Endothelial cell of umbilical vein (primary cell): Measurements from ENCODE around the gene ADAMTSL3. TPM values are rescaled to one million over a fixed set of nuclear protein-coding genes. Genes with fewer than 3 reads are reported as not detected.

ENCODE experiments used
- BruUV-seq: library from RNA; stranded (reverse); fragments of 400-500 nt; replicated peaks from 2 replicates; lab custom pipeline; 2021; lab: Mats Ljungman, UMichigan
- CTCF ChIA-PET: fragments of 300-600, 350-600 bp; sonication (Branson Sonifier 250); formaldehyde crosslinking; loops from one replicate; lab custom pipeline; 2021; ENCODE audit warnings: antibody characterized with exemption, inconsistent platforms; lab: Charles Lee
- POLR2A ChIA-PET: fragments of 300-600, 350-600 bp; sonication (Branson Sonifier 250); formaldehyde crosslinking; loops from one replicate; lab custom pipeline; 2021; ENCODE audit warnings: antibody characterized with exemption, inconsistent platforms; lab: Charles Lee
- DNase-seq: peaks from one replicate; pipeline ENCODE4 v3.0.0-alpha.2; 2011; ENCODE audit warnings: low read depth, low spot score
- FAIRE-seq: peaks from 2 replicates; lab custom pipeline; 2011; peaks lifted over from hg19 to GRCh38; lab: Jason Lieb, UNC
- H2AFZ ChIP-seq: 2 replicates; pipeline ENCODE4 v1.6.0; 2012; ENCODE audit warnings: low read depth, low read length, control low read depth, inconsistent platforms
- H3K27ac ChIP-seq: 2 replicates; pipeline ENCODE4 v1.5.1; 2011; ENCODE audit warnings: low read depth, mild to moderate bottlenecking, control low read depth, low read length, moderate library complexity; ENCODE audit not compliant: insufficient read depth
- H3K27me3 ChIP-seq, 2 experiments: 2 replicates each; pipeline versions ENCODE4 v1.6.0 to v1.6.1; 2011; ENCODE audit warnings: low read length in 2 of 2, mixed read lengths in 1 of 2; ENCODE audit not compliant: control insufficient read depth in 2 of 2, insufficient read depth in 2 of 2
- H3K36me3 ChIP-seq, 2 experiments: 2 replicates in 1 of 2; 3 replicates in 1 of 2; pipeline ENCODE4 v1.5.1; 2011; ENCODE audit warnings: low read length in 2 of 2, mild to moderate bottlenecking in 1 of 2, moderate library complexity in 1 of 2; ENCODE audit not compliant: control insufficient read depth in 2 of 2, insufficient read depth in 2 of 2; ENCODE audit errors: extremely low read depth in 1 of 2
- H3K4me1 ChIP-seq: 3 replicates; pipeline ENCODE4 v1.5.1; 2011; ENCODE audit warnings: mild to moderate bottlenecking, low read length; ENCODE audit not compliant: control insufficient read depth, insufficient read depth; ENCODE audit errors: extremely low read depth
- H3K4me2 ChIP-seq: 2 replicates; pipeline ENCODE4 v1.6.1; 2011; ENCODE audit warnings: low read length, control low read depth, mixed read lengths; ENCODE audit not compliant: insufficient read depth
- H3K4me3 ChIP-seq, 3 experiments: fragments of 200-600 bp in 1 of 3; sonication (generic), shearing (Covaris generic) in 1 of 3; replicated peaks in 1 of 3; 2 replicates each; pipeline ENCODE4 v1.5.1; 2011 to 2016; ENCODE audit warnings: control low read depth in 3 of 3, low read length in 3 of 3, mild to moderate bottlenecking in 2 of 3, inconsistent platforms in 1 of 3, low read depth in 1 of 3, moderate library complexity in 1 of 3; ENCODE audit not compliant: insufficient read depth in 1 of 3
- H3K79me2 ChIP-seq: 2 replicates; pipeline ENCODE4 v1.6.0; 2012; ENCODE audit warnings: low read length, inconsistent platforms; ENCODE audit not compliant: control insufficient read depth, insufficient read depth
- H3K9ac ChIP-seq: replicated peaks from 2 replicates; pipeline ENCODE3; 2011; ENCODE audit warnings: low read length, control low read depth; ENCODE audit not compliant: insufficient read depth; ENCODE audit errors: extremely low read depth
- H3K9me1 ChIP-seq: replicated peaks from 3 replicates; pipeline ENCODE4 v1.6.0; 2011; ENCODE audit warnings: mild to moderate bottlenecking, low read length; ENCODE audit not compliant: control insufficient read depth, insufficient read depth; ENCODE audit errors: extremely low read depth
- H3K9me3 ChIP-seq: replicated peaks from 2 replicates; pipeline ENCODE4 v1.5.1; 2012; ENCODE audit warnings: low read length, inconsistent platforms; ENCODE audit not compliant: control insufficient read depth, insufficient read depth
- H4K20me1 ChIP-seq: replicated peaks from 2 replicates; pipeline ENCODE3; 2011; ENCODE audit warnings: mild to moderate bottlenecking, low read length; ENCODE audit not compliant: control insufficient read depth, insufficient read depth; ENCODE audit errors: extremely low read depth
- EZH2 ChIP-seq: IDR thresholded peaks from 2 replicates; pipeline ENCODE4 v1.6.1; 2012; ENCODE audit warnings: borderline replicate concordance, low read depth, mild to moderate bottlenecking, moderate library complexity, low read length, inconsistent platforms; ENCODE audit not compliant: severe bottlenecking
- FOS ChIP-seq: IDR thresholded peaks from 2 replicates; pipeline ENCODE4 v1.6.1; 2011; ENCODE audit warnings: mild to moderate bottlenecking, low read length, moderate library complexity, borderline replicate concordance; ENCODE audit not compliant: insufficient read depth
- GATA2 ChIP-seq: IDR thresholded peaks from 2 replicates; pipeline ENCODE4 v1.7.0; 2011; ENCODE audit warnings: low read depth, mild to moderate bottlenecking, moderate library complexity, mixed read lengths, low read length; ENCODE audit not compliant: insufficient read length, insufficient read depth
- JUN ChIP-seq: IDR thresholded peaks from 2 replicates; pipeline ENCODE4 v1.6.1; 2011; ENCODE audit warnings: borderline replicate concordance, low read depth; ENCODE audit not compliant: insufficient read length, insufficient read depth
- MYC ChIP-seq: IDR thresholded peaks from one replicate; pipeline ENCODE4 v1.6.1; 2011; ENCODE audit warnings: mild to moderate bottlenecking, low read depth, low read length
- POLR2A ChIP-seq: IDR thresholded peaks from 2 replicates; pipeline ENCODE4 v1.6.1; 2012; ENCODE audit warnings: low read depth, mild to moderate bottlenecking, control low read depth, low read length
- POLR2AphosphoS5 ChIP-seq: IDR thresholded peaks from 2 replicates; pipeline ENCODE4 v1.6.1; 2012; ENCODE audit warnings: low read depth, mild to moderate bottlenecking, control low read depth, low read length, moderate library complexity; ENCODE audit not compliant: insufficient read depth
- dilution Hi-C: fragments of 300-500 bp; cut with MboI; formaldehyde crosslinking; loops from one replicate; pipeline ENCODE4 v1.15.0; 2019; ENCODE audit warnings: low sequenced_read_pairs; ENCODE audit not compliant: extremely low pct_ligation_motif_present
- intact Hi-C: fragments of 100-400 bp; cut with micrococcal nuclease; formaldehyde crosslinking; loops from one replicate; pipeline ENCODE4 v1.10.0; 2022
- polyA plus RNA-seq, 4 experiments: library from polyadenylated mRNA; depleted of rRNA in 3 of 4; stranded (reverse) in 3 of 4; unstranded in 1 of 4; fragments of >200 nt; gene quantifications; 2 replicates each; pipeline versions ENCODE4 v1.2.1 to v1.2.3, GENCODE V29; 2011 to 2012; ENCODE audit warnings: missing spikeins in 1 of 4
- total RNA-seq: library from RNA; stranded (reverse); gene quantifications from 2 replicates; pipeline ENCODE4 v1.2.3, GENCODE V29; 2021
- TF ChIP-seq, protein P1 (sequence below), 2 donors: IDR thresholded peaks; 1 replicate in 1 of 2; 2 replicates in 1 of 2; pipeline ENCODE4 v1.5.1; 2011; ENCODE audit warnings: low read length in 2 of 2, mild to moderate bottlenecking in 2 of 2, moderate library complexity in 2 of 2, control low read depth in 1 of 2, inconsistent platforms in 1 of 2, low read depth in 1 of 2; ENCODE audit not compliant: insufficient read depth in 1 of 2; ENCODE audit errors: extremely low read depth in 1 of 2
- TF ChIP-seq, protein P2 (sequence below): IDR thresholded peaks from 2 replicates; pipeline ENCODE4 v1.6.1; 2011; ENCODE audit not compliant: insufficient read depth, insufficient read length

Gene ADAMTSL3
- total and polyA plus RNA-seq, 2 donors (not counting 3 experiments of a cell fraction or from before 2014, with no cell fraction given): not detected

GRCh38 chr15:83971992-83972391, 318.1 kb downstream of the ADAMTSL3 start:
- CTCF ChIA-PET: no interaction called here
- POLR2A ChIA-PET: no interaction called here
- no peaks in the 10 kb centered on the region for H3K27me3 ChIP-seq
- no peaks in the 10 kb centered on the region for H3K4me1 ChIP-seq
- no peak overlapping the region for H3K27ac ChIP-seq
- H3K79me2 ChIP-seq: no peaks in the 10 kb centered on the region
- intact Hi-C loops (no loop called here), dilution Hi-C loops (no loop called here)
- no peak for FAIRE-seq
- no peak for DNase-seq
- TF ChIP-seq JUN (no peak), POLR2AphosphoS5 (no peak), POLR2A (no peak), EZH2 (no peak), MYC (no peak), GATA2 (no peak), FOS (no peak)
- TF ChIP-seq, protein P1, sequence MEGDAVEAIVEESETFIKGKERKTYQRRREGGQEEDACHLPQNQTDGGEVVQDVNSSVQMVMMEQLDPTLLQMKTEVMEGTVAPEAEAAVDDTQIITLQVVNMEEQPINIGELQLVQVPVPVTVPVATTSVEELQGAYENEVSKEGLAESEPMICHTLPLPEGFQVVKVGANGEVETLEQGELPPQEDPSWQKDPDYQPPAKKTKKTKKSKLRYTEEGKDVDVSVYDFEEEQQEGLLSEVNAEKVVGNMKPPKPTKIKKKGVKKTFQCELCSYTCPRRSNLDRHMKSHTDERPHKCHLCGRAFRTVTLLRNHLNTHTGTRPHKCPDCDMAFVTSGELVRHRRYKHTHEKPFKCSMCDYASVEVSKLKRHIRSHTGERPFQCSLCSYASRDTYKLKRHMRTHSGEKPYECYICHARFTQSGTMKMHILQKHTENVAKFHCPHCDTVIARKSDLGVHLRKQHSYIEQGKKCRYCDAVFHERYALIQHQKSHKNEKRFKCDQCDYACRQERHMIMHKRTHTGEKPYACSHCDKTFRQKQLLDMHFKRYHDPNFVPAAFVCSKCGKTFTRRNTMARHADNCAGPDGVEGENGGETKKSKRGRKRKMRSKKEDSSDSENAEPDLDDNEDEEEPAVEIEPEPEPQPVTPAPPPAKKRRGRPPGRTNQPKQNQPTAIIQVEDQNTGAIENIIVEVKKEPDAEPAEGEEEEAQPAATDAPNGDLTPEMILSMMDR (IDR thresholded peaks at IDR 0.05; ENCODE audit: extremely low read depth in 1 of 2, insufficient read depth in 1 of 2, low read depth in 1 of 2, low read length in 2 of 2): no peak
- TF ChIP-seq, protein P2, sequence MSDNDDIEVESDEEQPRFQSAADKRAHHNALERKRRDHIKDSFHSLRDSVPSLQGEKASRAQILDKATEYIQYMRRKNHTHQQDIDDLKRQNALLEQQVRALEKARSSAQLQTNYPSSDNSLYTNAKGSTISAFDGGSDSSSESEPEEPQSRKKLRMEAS: no peak
- no peaks in the 10 kb centered on the region for H3K9me1 ChIP-seq
- no peaks in the 10 kb centered on the region for H3K36me3 ChIP-seq
- H3K9me3 ChIP-seq: no peaks in the 10 kb centered on the region
- H2AFZ ChIP-seq: no peak overlapping the region
- no peak overlapping the region for H3K4me2 ChIP-seq
- H3K9ac ChIP-seq: no peak overlapping the region
- no peak overlapping the region for H3K4me3 ChIP-seq
- no peaks in the 10 kb centered on the region for H4K20me1 ChIP-seq
- BruUV-seq: no TSS peak
